ENCODE data around the gene SPEF2.
"Not testable (repeated sequence)": the region's sequence is repeated elsewhere in the genome, so short reads cannot be mapped to it uniquely, and the experiment has no call there.

Gene SPEF2

GRCh38 chr5:35821513-35821912, 203.8 kb downstream of the SPEF2 start:
- no peak for DNase-seq (ENCODE audit: low read depth in 1 of 2, low spot score in 1 of 2)

- DNase-seq (ENCODE audit: low read depth in 1 of 2, low spot score in 1 of 2) = no peak
These were observed 204.8 kb downstream of the SPEF2 start for GRCh38 chr5:35822511-35822910.

- no peak for DNase-seq (ENCODE audit: low read depth in 1 of 2, low spot score in 1 of 2)
These were observed 205.9 kb downstream of the SPEF2 start for GRCh38 chr5:35823347-35824098.

GRCh38 chr5:35826056-35826455, 208.4 kb downstream of the SPEF2 start:
- no peak for DNase-seq (ENCODE audit: low read depth in 1 of 2, low spot score in 1 of 2)

- no peak for DNase-seq (ENCODE audit: low read depth in 1 of 2, low spot score in 1 of 2)
These were observed 208.9 kb downstream of the SPEF2 start for GRCh38 chr5:35826554-35826953.

GRCh38 chr5:35828082-35828598, 210.5 kb downstream of the SPEF2 start:
- DNase-seq (ENCODE audit: low read depth in 1 of 2, low spot score in 1 of 2) = no peak

GRCh38 chr5:35830587-35830986, 212.9 kb downstream of the SPEF2 start:
- DNase-seq (ENCODE audit: low read depth in 1 of 2, low spot score in 1 of 2) = no peak

GRCh38 chr5:35832762-35833161, 215.1 kb downstream of the SPEF2 start:
- no peak for DNase-seq (ENCODE audit: low read depth in 1 of 2, low spot score in 1 of 2)

- DNase-seq (ENCODE audit: low read depth in 1 of 2, low spot score in 1 of 2) = no peak
These were observed 215.6 kb downstream of the SPEF2 start for GRCh38 chr5:35833224-35833623.

GRCh38 chr5:35835796-35836742, 218.4 kb downstream of the SPEF2 start:
- no peak for DNase-seq (ENCODE audit: low read depth in 1 of 2, low spot score in 1 of 2)

- DNase-seq (ENCODE audit: low read depth in 1 of 2, low spot score in 1 of 2) = no peak
These were observed 220.8 kb downstream of the SPEF2 start for GRCh38 chr5:35838370-35839042.

GRCh38 chr5:35842856-35843255, 225.2 kb downstream of the SPEF2 start:
- DNase-seq (ENCODE audit: low read depth in 1 of 2, low spot score in 1 of 2) = no peak

- DNase-seq (ENCODE audit: low read depth in 1 of 2, low spot score in 1 of 2) = not testable (repeated sequence)
These were observed 227.8 kb downstream of the SPEF2 start for GRCh38 chr5:35845508-35845907.

- DNase-seq (ENCODE audit: low read depth in 1 of 2, low spot score in 1 of 2) = no peak
These were observed 229.8 kb downstream of the SPEF2 start for GRCh38 chr5:35847491-35847890.

GRCh38 chr5:35847961-35848360, 230.3 kb downstream of the SPEF2 start:
- no peak for DNase-seq (ENCODE audit: low read depth in 1 of 2, low spot score in 1 of 2)

- no peak for DNase-seq (ENCODE audit: low read depth in 1 of 2, low spot score in 1 of 2)
These were observed 232.2 kb downstream of the SPEF2 start for GRCh38 chr5:35849860-35850259.

GRCh38 chr5:35850967-35851680, 233.5 kb downstream of the SPEF2 start:
- no peak for DNase-seq (ENCODE audit: low read depth in 1 of 2, low spot score in 1 of 2)

GRCh38 chr5:35852084-35852734, 234.5 kb downstream of the SPEF2 start:
- DNase-seq (ENCODE audit: low read depth in 1 of 2, low spot score in 1 of 2) = peak in 1 of 2 donors; percentile 64

- DNase-seq (ENCODE audit: low read depth in 1 of 2, low spot score in 1 of 2) = no peak
These were observed 235.1 kb downstream of the SPEF2 start for GRCh38 chr5:35852773-35853172.

- peak in 1 of 2 donors; percentile 62 for DNase-seq (ENCODE audit: low read depth in 1 of 2, low spot score in 1 of 2)
These were observed 236.0 kb downstream of the SPEF2 start for GRCh38 chr5:35853631-35854030.
